Superior temporal gyrus (tissue), 1 donor: ENCODE measurements around the gene LRRC61.
"Not testable (repeated sequence)": the region's sequence is repeated elsewhere in the genome, so short reads cannot be mapped to it uniquely, and the experiment has no call there.

Experiments
- DNase-seq: peaks from one replicate; pipeline ENCODE4 v3.0.0-alpha.2; 2016; ENCODE audit errors: extremely low spot score

The LRRC61 gene

DNA sequence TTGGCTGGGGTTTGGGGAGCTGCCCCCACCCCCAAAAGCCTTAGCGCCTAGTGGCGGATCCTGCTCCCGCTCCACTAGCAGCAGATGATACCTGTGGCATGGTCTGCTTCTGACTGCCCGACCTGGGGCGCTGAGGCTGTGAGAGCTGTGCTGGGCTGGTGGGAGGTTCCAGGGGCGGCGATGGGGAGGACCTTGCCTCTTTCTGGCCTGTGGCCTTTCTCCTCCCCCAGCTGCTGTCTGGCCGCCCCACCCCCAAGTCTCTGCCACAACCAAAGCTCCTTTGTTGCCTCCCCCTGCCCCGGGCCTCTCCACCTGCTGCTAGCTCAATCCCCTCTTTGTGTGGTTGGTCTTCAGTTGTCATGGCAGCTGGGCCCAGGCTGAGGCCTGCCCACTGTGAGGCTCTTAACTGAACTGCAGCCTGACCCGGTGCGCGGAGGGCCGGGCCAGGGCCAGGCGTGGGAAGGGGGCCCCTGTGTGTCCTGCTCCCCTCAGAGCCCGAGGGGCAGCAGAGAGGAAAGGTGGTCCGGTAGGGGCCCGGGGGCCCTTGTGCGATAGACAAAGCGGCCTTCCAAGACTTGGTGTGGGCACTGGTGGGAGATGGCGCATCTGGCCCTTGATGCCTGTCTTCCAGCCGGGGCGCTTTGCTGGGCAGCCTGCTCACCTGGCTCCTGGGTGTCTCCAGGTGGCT is 60.7 kb downstream of the LRRC61 start:
- peak; percentile 95 for DNase-seq

DNA sequence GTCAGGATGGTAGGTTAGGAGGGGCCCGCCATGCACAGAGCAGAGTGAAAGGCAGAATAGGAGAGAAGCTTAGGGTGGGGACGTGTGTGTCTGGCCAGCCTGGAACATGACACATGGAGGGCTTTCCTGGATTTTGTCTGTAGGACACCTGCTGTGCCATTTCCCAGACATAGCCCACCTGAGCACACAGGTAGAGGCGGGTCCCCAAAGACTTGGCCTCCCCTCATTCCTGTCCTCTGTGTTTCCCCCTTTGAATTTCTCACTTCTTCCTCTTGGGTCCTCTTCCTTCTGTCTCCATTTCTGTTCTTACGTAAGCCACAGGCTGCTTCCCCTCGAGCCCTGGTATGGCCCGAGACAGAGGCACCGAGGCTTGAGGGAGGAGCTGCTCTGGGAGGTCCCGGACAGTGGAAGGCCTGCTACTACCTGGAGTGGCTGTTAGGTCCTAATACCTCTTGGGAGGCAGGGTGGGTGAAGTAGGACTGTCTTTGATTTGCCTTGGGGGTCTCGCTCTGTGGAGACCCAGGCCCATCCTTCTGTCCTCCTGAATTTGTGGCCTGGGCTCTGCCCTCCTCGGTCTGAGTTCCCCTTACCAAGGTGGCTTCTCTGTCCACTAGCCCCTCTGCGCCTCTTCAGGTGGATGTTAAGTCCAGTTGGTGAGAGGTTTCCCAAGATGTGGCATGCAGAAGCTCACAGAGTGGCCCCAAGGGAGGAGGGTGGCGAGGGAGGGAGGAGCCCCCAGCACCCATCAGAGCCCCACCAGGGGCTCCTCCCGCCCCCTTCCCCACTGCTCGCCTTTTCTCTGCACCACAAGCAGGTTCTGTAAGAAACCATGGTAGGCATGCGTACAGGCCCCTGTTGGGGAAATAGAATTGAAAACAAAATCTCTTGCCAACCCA is 61.5 kb downstream of the LRRC61 start:
- DNase-seq: no peak

DNA sequence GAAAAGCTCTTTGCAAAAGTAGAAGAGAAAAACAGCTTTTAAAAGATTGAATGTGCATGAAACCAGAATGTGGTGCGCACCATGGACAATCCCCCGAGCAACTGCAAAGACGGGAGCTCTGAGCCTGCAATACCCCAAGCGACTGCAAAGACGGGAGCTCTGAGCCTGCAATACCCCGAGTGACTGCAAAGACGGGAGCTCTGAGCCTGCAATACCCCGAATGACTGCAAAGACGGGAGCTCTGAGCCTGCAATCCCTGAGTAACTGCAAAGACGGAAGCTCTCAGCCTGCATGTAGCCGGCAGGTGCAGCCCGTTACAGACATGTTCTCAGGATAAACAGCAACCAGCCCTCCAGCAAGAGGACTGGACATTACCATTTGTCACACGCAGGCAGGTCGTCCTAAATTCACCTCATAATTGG is 62.2 kb downstream of the LRRC61 start:
- peak; percentile 53 for DNase-seq

DNA sequence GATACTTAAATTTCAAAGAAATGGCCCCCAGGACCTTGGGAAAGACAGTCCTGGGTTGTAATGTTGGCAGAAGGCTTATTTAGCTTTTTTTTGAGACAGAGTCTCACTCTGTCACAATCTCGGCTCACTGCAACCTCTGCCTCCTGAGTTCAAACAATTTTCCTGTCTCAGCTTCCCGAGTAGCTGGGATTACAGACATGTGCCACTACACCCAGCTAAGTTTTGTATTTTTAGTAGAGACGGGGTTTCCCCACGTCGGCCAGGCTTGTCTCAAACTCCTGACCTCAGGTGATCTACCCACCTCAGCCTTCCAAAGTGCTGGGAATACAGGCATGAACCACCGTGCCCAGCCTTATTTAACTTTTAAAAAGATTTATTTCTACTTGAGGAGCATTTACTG is 62.7 kb downstream of the LRRC61 start:
- not testable (repeated sequence) for DNase-seq
